Pancreas (tissue), 10 donors: Measurements from ENCODE around the gene KDM6B. TPM values are rescaled to one million over a fixed set of nuclear protein-coding genes. Genes with fewer than 3 reads are reported as not detected.

Experiments used
- ATAC-seq, 4 donors: fragments of 200-7000 bp; cut with Tn5 transposase; one replicate each; pipeline versions ENCODE4 v1.8.0 to v1.9.1; 2020; ENCODE audit warnings: mild to moderate bottlenecking in 4 of 4, moderate library complexity in 4 of 4
- DNase-seq, 6 donors: peaks; one replicate each; pipeline ENCODE4 v3.0.0-alpha.2; 2020
- FAIRE-seq: peaks from 2 replicates; lab custom pipeline; 2012; peaks lifted over from hg19 to GRCh38; lab: Jason Lieb, UNC
- H3K27ac ChIP-seq, 4 donors: fragments of 200-600 bp; sonication (generic); 1 replicate in 3 of 4; 2 replicates in 1 of 4; pipeline versions ENCODE4 v1.5.0 to v1.8.0; 2020
- H3K27me3 ChIP-seq, 4 donors: fragments of 200-600 bp; one replicate each; pipeline ENCODE4 v1.8.0; 2021
- H3K36me3 ChIP-seq, 3 donors: fragments of 200-600 bp; sonication (generic) in 1 of 3; one replicate each; pipeline versions ENCODE4 v1.5.0 to v1.8.0; 2020 to 2021
- H3K4me1 ChIP-seq, 3 donors: fragments of 200-600 bp; one replicate each; pipeline ENCODE4 v1.8.0; 2021
- H3K4me3 ChIP-seq, 4 donors: fragments of 200-600 bp; sonication (generic) in 2 of 4; one replicate each; pipeline versions ENCODE4 v1.5.0 to v1.8.0; 2020 to 2021
- H3K9me3 ChIP-seq, 4 donors: fragments of 200-600 bp; one replicate each; pipeline ENCODE4 v1.8.0; 2021
- CTCF ChIP-seq, 4 donors: fragments of 200-600 bp; sonication (generic) in 3 of 4; IDR thresholded peaks; one replicate each; pipeline versions ENCODE4 v1.5.0 to v1.8.0; 2021; ENCODE audit warnings: antibody characterized with exemption in 4 of 4
- WGBS, 2 donors: extraction: QIAGEN DNeasy Blood & Tissue Kit; methylation state at CpG; one replicate each; pipeline ENCODE4 v1.1.7; 2013; 5-methylcytosine and 5-hydroxymethylcytosine counted together
- intact Hi-C, 3 donors: fragments of 100-400 bp; cut with DNase I; formaldehyde crosslinking; loops; one replicate each; pipeline versions ENCODE4 v1.11.1 to v1.14.2; 2022
- polyA plus RNA-seq, 2 donors: library from polyadenylated mRNA; stranded (reverse); fragments of 200-250 nt; gene quantifications; one replicate each; pipeline ENCODE4 v1.2.3, GENCODE V29; 2013
- total RNA-seq, 6 donors: library from RNA; stranded (reverse); fragmentation: NEBNext Ultra II Directional in 4 of 6; extraction: Animal tissue kit (Norgen Biotek cat#: 25700) in 4 of 6; gene quantifications; one replicate each; pipeline versions ENCODE4 v1.2.1 to v1.2.4, GENCODE V29; 2021 to 2023
- donor health status: healthy with polysubstance abuse.
- donor health status: DM: no; HTN: no; CAD: no; lungs with moderate emphysema.
- donor health status: DM: no; HTN: no; CAD: no.
- donor health status: control.
- donor health status: control.
- donor health status: Bipolar disorder and iron deficiency.
- donor health status: DM: yes; HTN: yes; CAD: no.
- donor health status: DM: no; HTN: no; CAD: no.
- donor health status: DM: no; HTN: no; CAD: no.
- donor health status: DM: yes; HTN: yes; CAD: no.

Gene KDM6B
- total and polyA plus RNA-seq, 8 donors, result 8.9 to 23.7 (median 15.5) TPM

- H3K4me3 ChIP-seq, result no peak overlapping the region
- H3K36me3 ChIP-seq, result peaks cover 0 to 8% (median 0%) of the 10 kb centered on the region in 3 donors
- no peaks in the 10 kb centered on the region for H3K27me3 ChIP-seq
- H3K4me1 ChIP-seq, result peaks cover 0 to 9% (median 5%) of the 10 kb centered on the region in 3 donors
- TF ChIP-seq CTCF (IDR thresholded peaks at IDR 0.05), result no peak
- intact Hi-C loops, result no loop called here
- DNase-seq (no peak), FAIRE-seq (no peak), ATAC-seq (no peak)
- no peaks in the 10 kb centered on the region for H3K9me3 ChIP-seq
- WGBS, 2 donors, result 58% methylated on average over 3 of the region's 3 CpGs
- H3K27ac ChIP-seq, result no peak overlapping the region
Observed at GRCh38 chr17:7880076-7880868, 46.3 kb downstream of the KDM6B start.

GRCh38 chr17:7881276-7882054 is 47.4 kb downstream of the KDM6B start:
- WGBS, 2 donors, result 57 to 61% methylated on average over 7 of the region's 7 CpGs
- no peak for ATAC-seq
- intact Hi-C loops, result no loop called here
- Histone ChIP-seq H3K36me3 (peaks cover 0 to 8% (median 0%) of the 10 kb centered on the region in 3 donors), H3K4me1 (peaks cover 0 to 9% (median 5%) of the 10 kb centered on the region in 3 donors), H3K9me3 (no peaks in the 10 kb centered on the region), H3K4me3 (no peak overlapping the region), H3K27ac (no peak overlapping the region), H3K27me3 (no peaks in the 10 kb centered on the region)
- no peak for FAIRE-seq
- TF ChIP-seq CTCF (IDR thresholded peaks at IDR 0.05), result no peak
- DNase-seq, result peak in 1 of 6 donors; percentile 11

- Histone ChIP-seq H3K27me3 (no peaks in the 10 kb centered on the region), H3K36me3 (peaks cover 0 to 8% (median 0%) of the 10 kb centered on the region in 3 donors), H3K27ac (no peak overlapping the region), H3K9me3 (no peaks in the 10 kb centered on the region), H3K4me1 (peaks cover 3 to 11% (median 5%) of the 10 kb centered on the region in 3 donors), H3K4me3 (no peak overlapping the region)
- ATAC-seq, result no peak
- intact Hi-C loops, result no loop called here
- WGBS, 2 donors, result 70 to 72% methylated on average over 7 of the region's 7 CpGs
- DNase-seq, result peak in 1 of 6 donors; percentile 5
- no peak for FAIRE-seq
- TF ChIP-seq CTCF (IDR thresholded peaks at IDR 0.05), result no peak
Observed at GRCh38 chr17:7882068-7882467, 48.1 kb downstream of the KDM6B start.

- Histone ChIP-seq H3K36me3 (peaks cover 0 to 8% (median 0%) of the 10 kb centered on the region in 3 donors), H3K4me3 (no peak overlapping the region), H3K27me3 (no peaks in the 10 kb centered on the region), H3K4me1 (peaks cover 4 to 14% (median 5%) of the 10 kb centered on the region in 3 donors), H3K27ac (peak overlapping the region in 2 of 4 donors; percentile 94 to 97), H3K9me3 (no peaks in the 10 kb centered on the region)
- FAIRE-seq (no peak), DNase-seq (no peak), ATAC-seq (no peak)
- no peak for TF ChIP-seq CTCF (IDR thresholded peaks at IDR 0.05)
- intact Hi-C loops, result no loop called here
- 77 to 80% methylated on average over 3 of the region's 3 CpGs for WGBS, 2 donors
Observed at GRCh38 chr17:7882629-7883028, 48.6 kb downstream of the KDM6B start.

Other genes starting within 250 kb of the KDM6B start
- gene SOX15, start 244.1 kb upstream of the KDM6B start, total RNA-seq, result under 1 TPM in 3 of 6 donors, not detected in 3; 0.18 to 0.35 (median 0.25) TPM
- 1 to 10 TPM in 1 of 2 donors, under 1 TPM in 1; 0.53 to 1.0 TPM for gene SOX15, start 244.1 kb upstream of the KDM6B start, polyA plus RNA-seq
- gene FXR2, start 219.3 kb upstream of the KDM6B start, total RNA-seq, result 10 to 100 TPM in 4 of 6 donors, 1 to 10 TPM in 2; 7.8 to 16.6 (median 12.3) TPM
- gene FXR2, start 219.3 kb upstream of the KDM6B start, polyA plus RNA-seq, result 10 to 100 TPM; 19.8 to 25.6 TPM
- 10 to 100 TPM; 43.8 to 82.8 (median 66.6) TPM for gene SAT2, start 206.4 kb upstream of the KDM6B start, total RNA-seq
- 100 to 1,000 TPM; 250 to 348 TPM for gene SAT2, start 206.4 kb upstream of the KDM6B start, polyA plus RNA-seq
- gene SHBG, start 204.1 kb upstream of the KDM6B start, total RNA-seq, result under 1 TPM in 3 of 6 donors, not detected in 3; 0.16 to 0.72 (median 0.17) TPM
- under 1 TPM; 0.23 to 0.82 TPM for gene SHBG, start 204.1 kb upstream of the KDM6B start, polyA plus RNA-seq
- 1 to 10 TPM in 5 of 6 donors, under 1 TPM in 1; 0.79 to 1.9 (median 1.2) TPM for gene ATP1B2, start 183.3 kb upstream of the KDM6B start, total RNA-seq
- 1 to 10 TPM; 1.3 to 6.7 TPM for gene ATP1B2, start 183.3 kb upstream of the KDM6B start, polyA plus RNA-seq
- gene TP53, start 146.7 kb upstream of the KDM6B start, total RNA-seq, result 10 to 100 TPM; 14.6 to 35.9 (median 28.5) TPM
- 10 to 100 TPM in 1 of 2 donors, 1 to 10 TPM in 1; 8.3 to 10.8 TPM for gene TP53, start 146.7 kb upstream of the KDM6B start, polyA plus RNA-seq
- gene WRAP53, start 145.7 kb upstream of the KDM6B start, total RNA-seq, result 1 to 10 TPM; 2.0 to 5.0 (median 3.8) TPM
- 10 to 100 TPM in 1 of 2 donors, 1 to 10 TPM in 1; 9.1 to 13.5 TPM for gene WRAP53, start 145.7 kb upstream of the KDM6B start, polyA plus RNA-seq
- 1 to 10 TPM in 3 of 6 donors, under 1 TPM in 3; 0.37 to 1.3 (median 0.85) TPM for gene EFNB3, start 129.0 kb upstream of the KDM6B start, total RNA-seq
- 1 to 10 TPM in 1 of 2 donors, under 1 TPM in 1; 0.84 to 5.4 TPM for gene EFNB3, start 129.0 kb upstream of the KDM6B start, polyA plus RNA-seq
- gene DNAH2, start 116.5 kb upstream of the KDM6B start, total RNA-seq, result under 1 TPM; 0.09 to 0.52 (median 0.19) TPM
- under 1 TPM; 0.38 TPM for gene DNAH2, start 116.5 kb upstream of the KDM6B start, polyA plus RNA-seq
- gene TMEM88, start 20.8 kb downstream of the KDM6B start, total RNA-seq, result 1 to 10 TPM; 2.1 to 4.2 (median 2.4) TPM
- gene TMEM88, start 20.8 kb downstream of the KDM6B start, polyA plus RNA-seq, result 10 to 100 TPM; 21.6 to 28.5 TPM
- 10 to 100 TPM; 20.1 to 29.6 (median 26.6) TPM for gene NAA38, start 23.3 kb downstream of the KDM6B start, total RNA-seq
- 10 to 100 TPM; 75.7 to 87.2 TPM for gene NAA38, start 23.3 kb downstream of the KDM6B start, polyA plus RNA-seq
- gene CYB5D1, start 23.8 kb downstream of the KDM6B start, total RNA-seq, result 10 to 100 TPM in 1 of 6 donors, 1 to 10 TPM in 5; 5.0 to 10.5 (median 8.4) TPM
- 1 to 10 TPM; 4.9 to 8.5 TPM for gene CYB5D1, start 23.8 kb downstream of the KDM6B start, polyA plus RNA-seq
- gene CHD3, start 54.6 kb downstream of the KDM6B start, total RNA-seq, result 100 to 1,000 TPM in 1 of 6 donors, 10 to 100 TPM in 5; 35.9 to 101 (median 43.1) TPM
- gene CHD3, start 54.6 kb downstream of the KDM6B start, polyA plus RNA-seq, result 100 to 1,000 TPM; 117 to 143 TPM
- 1 to 10 TPM; 1.2 to 2.8 (median 2.0) TPM for gene RNF227, start 82.1 kb downstream of the KDM6B start, total RNA-seq
- 1 to 10 TPM; 1.6 to 3.0 TPM for gene RNF227, start 82.1 kb downstream of the KDM6B start, polyA plus RNA-seq
- 1 to 10 TPM in 3 of 6 donors, under 1 TPM in 3; 0.51 to 1.6 (median 0.98) TPM for gene KCNAB3, start 95.6 kb downstream of the KDM6B start, total RNA-seq
- 1 to 10 TPM; 4.7 to 8.1 TPM for gene KCNAB3, start 95.6 kb downstream of the KDM6B start, polyA plus RNA-seq
- 10 to 100 TPM; 27.3 to 67.1 (median 39.2) TPM for gene TRAPPC1, start 97.7 kb downstream of the KDM6B start, total RNA-seq
- gene TRAPPC1, start 97.7 kb downstream of the KDM6B start, polyA plus RNA-seq, result 10 to 100 TPM; 56.0 to 66.0 TPM
- gene CNTROB, start 98.0 kb downstream of the KDM6B start, total RNA-seq, result 10 to 100 TPM in 2 of 6 donors, 1 to 10 TPM in 4; 5.8 to 17.9 (median 8.5) TPM
- 10 to 100 TPM; 30.8 to 46.1 TPM for gene CNTROB, start 98.0 kb downstream of the KDM6B start, polyA plus RNA-seq
- gene GUCY2D, start 168.4 kb downstream of the KDM6B start, total RNA-seq, result under 1 TPM in 4 of 6 donors, not detected in 2; 0.22 to 0.47 (median 0.28) TPM
- under 1 TPM; 0.02 to 0.04 TPM for gene GUCY2D, start 168.4 kb downstream of the KDM6B start, polyA plus RNA-seq
- gene ALOX15B, start 204.8 kb downstream of the KDM6B start, total RNA-seq, result 1 to 10 TPM in 1 of 6 donors, under 1 TPM in 4, not detected in 1; 0.09 to 4.7 (median 0.37) TPM
- gene ALOX15B, start 204.8 kb downstream of the KDM6B start, polyA plus RNA-seq, result under 1 TPM; 0.05 to 0.19 TPM